ENCODE measurements around the gene LSM14B.

- no peak for TF ChIP-seq BACH2 (CRISPR knock-in tag; IDR thresholded peaks at IDR 0.05; ENCODE audit: borderline replicate concordance)
- no peak for TF ChIP-seq ZNF8 (CRISPR knock-in tag; IDR thresholded peaks at IDR 0.05)
- TF ChIP-seq RARB (CRISPR knock-in tag; IDR thresholded peaks at IDR 0.05) = no peak
- no peak for TF ChIP-seq CSRNP3 (CRISPR knock-in tag; IDR thresholded peaks at IDR 0.05)
- no peak for TF ChIP-seq PATZ1 (CRISPR knock-in tag; IDR thresholded peaks at IDR 0.05; ENCODE audit: borderline replicate concordance)
- no peak for TF ChIP-seq SNAI2 (CRISPR knock-in tag; IDR thresholded peaks at IDR 0.05)
- no peak for TF ChIP-seq ISL1 (CRISPR knock-in tag; IDR thresholded peaks at IDR 0.05)
- TF ChIP-seq ARNTL (CRISPR knock-in tag; IDR thresholded peaks at IDR 0.05; ENCODE audit: borderline replicate concordance, low read depth) = no peak
- TF ChIP-seq TSHZ2 (CRISPR knock-in tag; IDR thresholded peaks at IDR 0.05) = no peak
- TF ChIP-seq ZFP30 (CRISPR knock-in tag; IDR thresholded peaks at IDR 0.05) = no peak
- TF ChIP-seq ZNF70 (CRISPR knock-in tag; IDR thresholded peaks at IDR 0.05) = no peak
These were observed 43.1 kb upstream of the LSM14B start for GRCh38 chr20:62079166-62079565.

All from SK-N-SH treated with all-trans-retinoic acid at 6 μM for 48 hours (cell line).